ENCODE data around the gene KIF24.
"Not testable (repeated sequence)": the region's sequence is repeated elsewhere in the genome, so short reads cannot be mapped to it uniquely, and the experiment has no call there.

Gene KIF24

GRCh38 chr9:34328987-34329832 is at the start of gene KIF24, which contains the start of gene NUDT2:
Gene KIF24 (minus strand): TSS chr9:34329268. CDS start chr9:34311346, 17,922 bp downstream.
Gene NUDT2 (plus strand): TSS chr9:34329569. CDS start chr9:34339040, 9,471 bp downstream.
- DNase-seq: peak; percentile 99

- DNase-seq: no peak
These were observed 49.5 kb upstream of the KIF24 start for GRCh38 chr9:34378376-34379060.

GRCh38 chr9:34377404-34377746 is 48.3 kb upstream of the KIF24 start:
- peak; percentile 43 for DNase-seq

GRCh38 chr9:34376596-34377403 is 47.7 kb upstream of the KIF24 start, which contains the start of gene MYORG:
Gene MYORG (minus strand): TSS chr9:34376898. CDS start chr9:34372943, 3,955 bp downstream.
- peak; percentile 98 for DNase-seq

GRCh38 chr9:34375901-34376595 is 47.0 kb upstream of the KIF24 start:
- DNase-seq: no peak

GRCh38 chr9:34374905-34375552 is 46.0 kb upstream of the KIF24 start:
- peak; percentile 38 for DNase-seq

GRCh38 chr9:34374339-34374738 is 45.3 kb upstream of the KIF24 start:
- DNase-seq: no peak

- DNase-seq: no peak
These were observed 44.7 kb upstream of the KIF24 start for GRCh38 chr9:34373749-34374148.

GRCh38 chr9:34372467-34373011 is 43.5 kb upstream of the KIF24 start:
- DNase-seq: no peak

GRCh38 chr9:34371886-34372466 is 42.9 kb upstream of the KIF24 start:
- DNase-seq: no peak

GRCh38 chr9:34370970-34371880 is 42.2 kb upstream of the KIF24 start:
- DNase-seq: no peak

- DNase-seq: no peak
These were observed 41.4 kb upstream of the KIF24 start for GRCh38 chr9:34370335-34370969.

- no peak for DNase-seq
These were observed 40.6 kb upstream of the KIF24 start for GRCh38 chr9:34369636-34370035.

GRCh38 chr9:34368796-34369195 is 39.7 kb upstream of the KIF24 start:
- not testable (repeated sequence) for DNase-seq

- DNase-seq: not testable (repeated sequence)
These were observed 38.8 kb upstream of the KIF24 start for GRCh38 chr9:34367751-34368410.

- DNase-seq: no peak
These were observed 37.3 kb upstream of the KIF24 start for GRCh38 chr9:34366365-34366764.

GRCh38 chr9:34365282-34365681 is 36.2 kb upstream of the KIF24 start:
- DNase-seq: no peak

GRCh38 chr9:34363619-34364351 is 34.7 kb upstream of the KIF24 start:
- no peak for DNase-seq
